Muscle layer of colon (tissue), 2 donors: ENCODE measurements around the gene TNFSF8.

Experiments used
- H3K27ac ChIP-seq: one replicate; pipeline ENCODE4 v1.7.0; 2013; ENCODE audit warnings: low read depth, mild to moderate bottlenecking, low read length, moderate library complexity
- H3K27me3 ChIP-seq, 2 donors: one replicate each; pipeline ENCODE4 v1.7.0; 2013; ENCODE audit warnings: low read length in 2 of 2, mild to moderate bottlenecking in 2 of 2; ENCODE audit not compliant: insufficient read depth in 2 of 2, control insufficient read depth in 1 of 2
- H3K36me3 ChIP-seq: one replicate; pipeline ENCODE4 v1.7.0; 2013; ENCODE audit warnings: mild to moderate bottlenecking, low read length; ENCODE audit not compliant: insufficient read depth
- H3K4me1 ChIP-seq: one replicate; pipeline ENCODE4 v1.7.0; 2013; ENCODE audit warnings: mild to moderate bottlenecking, low read length; ENCODE audit not compliant: insufficient read depth
- H3K4me3 ChIP-seq, 2 donors: one replicate each; pipeline ENCODE4 v1.7.0; 2013; ENCODE audit warnings: low read length in 2 of 2, low read depth in 1 of 2, mild to moderate bottlenecking in 1 of 2, moderate library complexity in 1 of 2
- H3K9ac ChIP-seq: one replicate; pipeline ENCODE4 v1.7.0; 2013; ENCODE audit warnings: low read length
- H3K9me3 ChIP-seq: one replicate; pipeline ENCODE4 v1.7.0; 2013; ENCODE audit warnings: mild to moderate bottlenecking, low read length
- donor health status: abdominal sarcoma.
- donor health status: Adenocarcinoma of cecum.

TNFSF8 gene

GRCh38 chr9:114888607-114889006 is 41.8 kb downstream of the TNFSF8 start:
- no peaks in the 10 kb centered on the region for H3K27me3 ChIP-seq
- H3K9me3 ChIP-seq: no peaks in the 10 kb centered on the region
- no peaks in the 10 kb centered on the region for H3K36me3 ChIP-seq
- H3K4me3 ChIP-seq: no peak overlapping the region
- H3K4me1 ChIP-seq: peaks cover under 1% of the 10 kb centered on the region
- H3K27ac ChIP-seq: no peak overlapping the region
- H3K9ac ChIP-seq: no peak overlapping the region

- Histone ChIP-seq H3K9ac (no peak overlapping the region), H3K27me3 (no peaks in the 10 kb centered on the region), H3K27ac (no peak overlapping the region), H3K36me3 (no peaks in the 10 kb centered on the region), H3K4me1 (no peaks in the 10 kb centered on the region), H3K4me3 (no peak overlapping the region), H3K9me3 (no peaks in the 10 kb centered on the region)
Observed at GRCh38 chr9:114887963-114888362, 42.4 kb downstream of the TNFSF8 start.

DNA sequence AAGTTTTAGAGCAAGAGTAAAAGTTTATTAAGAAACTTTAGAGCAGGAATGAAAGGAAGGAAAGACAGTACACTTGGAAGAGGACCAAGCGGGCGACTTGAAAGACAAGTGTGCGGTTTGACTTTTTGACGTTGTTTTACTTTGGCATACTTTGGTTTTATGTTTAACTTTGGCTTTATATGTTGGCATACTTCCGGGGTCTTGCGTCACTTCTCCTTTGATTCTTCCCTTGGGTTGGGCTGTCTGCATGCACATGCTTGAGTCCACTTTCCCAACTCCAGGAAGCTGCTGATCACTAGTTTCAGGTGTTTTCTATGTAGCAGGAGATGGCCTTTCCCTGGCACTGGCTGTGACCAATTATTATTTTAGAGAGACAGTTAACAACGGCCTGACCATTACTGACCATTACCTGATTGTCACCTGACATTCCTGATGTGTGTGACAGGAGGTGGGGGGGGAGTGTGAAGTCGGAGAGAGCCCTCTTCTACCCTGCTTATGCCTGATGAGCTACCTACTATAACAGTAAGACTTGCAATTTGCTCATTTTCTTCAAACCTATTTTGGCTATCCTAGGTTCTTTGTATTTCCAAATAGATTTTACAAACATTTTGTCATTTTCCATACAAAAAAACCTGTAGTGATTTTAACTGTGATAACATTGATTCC is 45.5 kb downstream of the TNFSF8 start:
- Histone ChIP-seq H3K27ac (no peak overlapping the region), H3K4me1 (no peaks in the 10 kb centered on the region), H3K9ac (no peak overlapping the region), H3K27me3 (no peaks in the 10 kb centered on the region), H3K4me3 (no peak overlapping the region), H3K9me3 (no peaks in the 10 kb centered on the region), H3K36me3 (no peaks in the 10 kb centered on the region)

- Histone ChIP-seq H3K9me3 (no peaks in the 10 kb centered on the region), H3K27ac (no peak overlapping the region), H3K9ac (no peak overlapping the region), H3K27me3 (no peaks in the 10 kb centered on the region), H3K36me3 (no peaks in the 10 kb centered on the region), H3K4me3 (no peak overlapping the region), H3K4me1 (no peaks in the 10 kb centered on the region)
Observed at GRCh38 chr9:114883709-114884108, 46.7 kb downstream of the TNFSF8 start.

DNA sequence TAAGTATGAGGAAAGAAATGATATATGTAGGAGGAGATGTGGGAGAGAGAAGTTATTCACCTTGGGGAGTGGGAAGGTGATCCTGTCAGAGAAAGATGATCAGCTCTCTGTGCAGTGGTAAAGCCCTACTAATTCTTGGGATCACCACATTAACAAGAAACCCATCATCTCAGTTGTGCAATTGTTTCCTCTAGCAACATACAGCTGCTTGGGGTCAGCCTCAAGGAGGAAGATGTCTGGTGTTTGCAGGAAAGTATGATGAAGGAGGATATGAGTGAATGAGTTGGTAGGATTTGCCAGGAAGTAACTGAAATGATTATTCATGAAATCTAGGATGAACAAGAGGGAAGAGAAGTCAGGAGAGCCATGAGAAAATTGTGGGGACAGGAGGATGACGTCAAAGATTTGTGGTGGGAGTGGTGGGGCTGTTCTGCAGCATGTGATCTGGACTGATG is 50.1 kb downstream of the TNFSF8 start:
- Histone ChIP-seq H3K9ac (no peak overlapping the region), H3K4me1 (no peaks in the 10 kb centered on the region), H3K27ac (no peak overlapping the region), H3K36me3 (no peaks in the 10 kb centered on the region), H3K9me3 (no peaks in the 10 kb centered on the region), H3K27me3 (no peaks in the 10 kb centered on the region), H3K4me3 (no peak overlapping the region)

GRCh38 chr9:114878879-114879564 is 51.4 kb downstream of the TNFSF8 start:
- no peaks in the 10 kb centered on the region for H3K9me3 ChIP-seq
- H3K4me1 ChIP-seq: no peaks in the 10 kb centered on the region
- no peaks in the 10 kb centered on the region for H3K27me3 ChIP-seq
- no peak overlapping the region for H3K9ac ChIP-seq
- H3K27ac ChIP-seq: no peak overlapping the region
- no peaks in the 10 kb centered on the region for H3K36me3 ChIP-seq
- H3K4me3 ChIP-seq: no peak overlapping the region

- no peaks in the 10 kb centered on the region for H3K27me3 ChIP-seq
- no peaks in the 10 kb centered on the region for H3K4me1 ChIP-seq
- no peaks in the 10 kb centered on the region for H3K36me3 ChIP-seq
- H3K9me3 ChIP-seq: no peaks in the 10 kb centered on the region
- no peak overlapping the region for H3K27ac ChIP-seq
- no peak overlapping the region for H3K4me3 ChIP-seq
- H3K9ac ChIP-seq: no peak overlapping the region
Observed at GRCh38 chr9:114869845-114870244, 60.5 kb downstream of the TNFSF8 start.

GRCh38 chr9:114869378-114869777 is 61.0 kb downstream of the TNFSF8 start:
- Histone ChIP-seq H3K4me1 (no peaks in the 10 kb centered on the region), H3K27ac (no peak overlapping the region)

DNA sequence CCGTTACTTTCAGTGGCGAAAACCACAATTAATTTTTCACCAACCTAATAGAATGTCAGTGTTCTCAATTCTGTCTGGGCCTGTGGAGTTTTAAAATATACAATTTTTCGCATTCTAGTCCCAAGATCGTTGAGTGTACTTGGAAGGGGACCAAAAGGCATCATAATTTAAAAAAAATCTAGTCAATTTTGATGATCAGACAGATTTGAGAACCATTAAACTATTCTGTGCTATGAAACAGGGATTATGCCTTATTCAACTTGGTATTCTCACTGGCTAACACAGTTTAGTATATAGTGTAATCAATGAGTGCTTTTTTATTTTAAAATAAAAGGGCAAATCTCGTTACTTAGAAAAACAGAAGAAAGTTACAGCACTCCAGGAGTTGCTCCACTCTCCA is 63.1 kb downstream of the TNFSF8 start:
- H3K9me3 ChIP-seq: no peaks in the 10 kb centered on the region
- H3K36me3 ChIP-seq: no peaks in the 10 kb centered on the region
- no peaks in the 10 kb centered on the region for H3K27me3 ChIP-seq
- H3K9ac ChIP-seq: no peak overlapping the region
- H3K4me1 ChIP-seq: no peaks in the 10 kb centered on the region
- H3K27ac ChIP-seq: no peak overlapping the region
- no peak overlapping the region for H3K4me3 ChIP-seq

More at GRCh38 chr9:114869378-114869777, 61.0 kb downstream of the TNFSF8 start:
- no peaks in the 10 kb centered on the region for H3K9me3 ChIP-seq
- no peaks in the 10 kb centered on the region for H3K36me3 ChIP-seq
- no peaks in the 10 kb centered on the region for H3K27me3 ChIP-seq
- no peak overlapping the region for H3K9ac ChIP-seq
- no peak overlapping the region for H3K4me3 ChIP-seq

GRCh38 chr9:114864471-114864870 is 65.9 kb downstream of the TNFSF8 start:
- Histone ChIP-seq H3K9me3 (no peaks in the 10 kb centered on the region), H3K27ac (no peak overlapping the region), H3K4me3 (no peak overlapping the region)

GRCh38 chr9:114861922-114862605 is 68.3 kb downstream of the TNFSF8 start:
- Histone ChIP-seq H3K4me3 (no peak overlapping the region), H3K27ac (no peak overlapping the region), H3K36me3 (no peaks in the 10 kb centered on the region), H3K4me1 (no peaks in the 10 kb centered on the region), H3K27me3 (no peaks in the 10 kb centered on the region), H3K9ac (no peak overlapping the region), H3K9me3 (no peaks in the 10 kb centered on the region)

More at GRCh38 chr9:114864471-114864870, 65.9 kb downstream of the TNFSF8 start:
- Histone ChIP-seq H3K27me3 (no peaks in the 10 kb centered on the region), H3K9ac (no peak overlapping the region), H3K36me3 (no peaks in the 10 kb centered on the region), H3K4me1 (no peaks in the 10 kb centered on the region)
